ENCODE measurements around the gene SHISA4.

Gene SHISA4

GRCh38 chr1:201890806-201891450 is 2.2 kb downstream of the SHISA4 start:
- TF ChIP-seq, protein P1, sequence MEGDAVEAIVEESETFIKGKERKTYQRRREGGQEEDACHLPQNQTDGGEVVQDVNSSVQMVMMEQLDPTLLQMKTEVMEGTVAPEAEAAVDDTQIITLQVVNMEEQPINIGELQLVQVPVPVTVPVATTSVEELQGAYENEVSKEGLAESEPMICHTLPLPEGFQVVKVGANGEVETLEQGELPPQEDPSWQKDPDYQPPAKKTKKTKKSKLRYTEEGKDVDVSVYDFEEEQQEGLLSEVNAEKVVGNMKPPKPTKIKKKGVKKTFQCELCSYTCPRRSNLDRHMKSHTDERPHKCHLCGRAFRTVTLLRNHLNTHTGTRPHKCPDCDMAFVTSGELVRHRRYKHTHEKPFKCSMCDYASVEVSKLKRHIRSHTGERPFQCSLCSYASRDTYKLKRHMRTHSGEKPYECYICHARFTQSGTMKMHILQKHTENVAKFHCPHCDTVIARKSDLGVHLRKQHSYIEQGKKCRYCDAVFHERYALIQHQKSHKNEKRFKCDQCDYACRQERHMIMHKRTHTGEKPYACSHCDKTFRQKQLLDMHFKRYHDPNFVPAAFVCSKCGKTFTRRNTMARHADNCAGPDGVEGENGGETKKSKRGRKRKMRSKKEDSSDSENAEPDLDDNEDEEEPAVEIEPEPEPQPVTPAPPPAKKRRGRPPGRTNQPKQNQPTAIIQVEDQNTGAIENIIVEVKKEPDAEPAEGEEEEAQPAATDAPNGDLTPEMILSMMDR (IDR thresholded peaks at IDR 0.05; ENCODE audit: low read depth, low read length, missing control alignments): no peak
- no peak overlapping the region for H3K4me3 ChIP-seq (ENCODE audit: low read depth, low read length)
- in situ Hi-C loops (cut with HindIII; ENCODE audit: low sequenced_read_pairs): no loop called here
- DNase-seq (ENCODE audit: low read depth): no peak

- H3K4me3 ChIP-seq (ENCODE audit: low read depth, low read length): no peak overlapping the region
- in situ Hi-C loops (cut with HindIII; ENCODE audit: low sequenced_read_pairs): no loop called here
- TF ChIP-seq, protein P1 (IDR thresholded peaks at IDR 0.05; ENCODE audit: low read depth, low read length, missing control alignments): no peak
- DNase-seq (ENCODE audit: low read depth): no peak
These were observed 2.9 kb downstream of the SHISA4 start for GRCh38 chr1:201891451-201892045.

- no peak for DNase-seq (ENCODE audit: low read depth)
- in situ Hi-C loops (cut with HindIII; ENCODE audit: low sequenced_read_pairs): no loop called here
- H3K4me3 ChIP-seq (ENCODE audit: low read depth, low read length): no peak overlapping the region
- TF ChIP-seq, protein P1 (IDR thresholded peaks at IDR 0.05; ENCODE audit: low read depth, low read length, missing control alignments): no peak
These were observed 3.5 kb downstream of the SHISA4 start for GRCh38 chr1:201892211-201892610.

- TF ChIP-seq, protein P1 (IDR thresholded peaks at IDR 0.05; ENCODE audit: low read depth, low read length, missing control alignments): no peak
- in situ Hi-C loops (cut with HindIII; ENCODE audit: low sequenced_read_pairs): no loop called here
- H3K4me3 ChIP-seq (ENCODE audit: low read depth, low read length): no peak overlapping the region
These were observed 4.7 kb downstream of the SHISA4 start for GRCh38 chr1:201893431-201893830.

GRCh38 chr1:201894343-201895119 is 5.8 kb downstream of the SHISA4 start:
- no peak overlapping the region for H3K4me3 ChIP-seq (ENCODE audit: low read depth, low read length)
- no peak for DNase-seq (ENCODE audit: low read depth)
- TF ChIP-seq, protein P1 (IDR thresholded peaks at IDR 0.05; ENCODE audit: low read depth, low read length, missing control alignments): no peak
- in situ Hi-C loops (cut with HindIII; ENCODE audit: low sequenced_read_pairs): no loop called here

More at GRCh38 chr1:201893431-201893830, 4.7 kb downstream of the SHISA4 start:
- no peak for DNase-seq (ENCODE audit: low read depth)

DNA sequence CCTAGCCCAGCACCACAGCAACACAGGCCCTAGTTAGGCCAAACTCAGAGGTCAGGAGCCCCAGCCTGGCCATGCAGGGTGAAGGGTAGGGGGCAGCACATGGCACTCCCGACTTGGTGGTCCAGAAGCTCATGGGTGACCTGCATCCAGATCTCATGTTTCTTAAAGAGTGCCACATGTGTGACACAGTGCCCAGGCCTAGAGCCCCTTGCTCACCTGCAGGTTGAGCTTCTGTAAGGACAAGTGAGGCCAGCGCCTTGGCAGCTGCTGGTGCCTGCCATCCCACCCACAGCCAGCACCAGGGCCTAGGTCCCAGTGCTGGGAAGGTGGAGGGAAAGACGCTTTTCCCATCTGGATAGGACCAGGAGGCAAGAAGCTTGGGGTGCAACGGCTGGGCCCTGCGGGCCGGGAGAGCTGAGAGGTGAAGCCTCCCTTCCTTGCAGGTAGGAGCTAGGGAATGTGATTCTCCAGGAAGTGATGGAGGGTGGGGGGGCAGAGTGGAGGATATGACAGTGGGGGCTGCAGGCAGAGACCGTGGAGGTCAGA is 6.5 kb downstream of the SHISA4 start:
- in situ Hi-C loops (cut with HindIII; ENCODE audit: low sequenced_read_pairs): no loop called here
- H3K4me3 ChIP-seq (ENCODE audit: low read depth, low read length): no peak overlapping the region
- DNase-seq (ENCODE audit: low read depth): no peak
- TF ChIP-seq, protein P1 (IDR thresholded peaks at IDR 0.05; ENCODE audit: low read depth, low read length, missing control alignments): no peak
